ENCODE data around the gene ASPG. TPM values are rescaled to one million over a fixed set of nuclear protein-coding genes. Genes with fewer than 3 reads are reported as not detected.

Gene ASPG
- total and polyA plus RNA-seq, 4 experiments from 2014 or later: not detected

DNA sequence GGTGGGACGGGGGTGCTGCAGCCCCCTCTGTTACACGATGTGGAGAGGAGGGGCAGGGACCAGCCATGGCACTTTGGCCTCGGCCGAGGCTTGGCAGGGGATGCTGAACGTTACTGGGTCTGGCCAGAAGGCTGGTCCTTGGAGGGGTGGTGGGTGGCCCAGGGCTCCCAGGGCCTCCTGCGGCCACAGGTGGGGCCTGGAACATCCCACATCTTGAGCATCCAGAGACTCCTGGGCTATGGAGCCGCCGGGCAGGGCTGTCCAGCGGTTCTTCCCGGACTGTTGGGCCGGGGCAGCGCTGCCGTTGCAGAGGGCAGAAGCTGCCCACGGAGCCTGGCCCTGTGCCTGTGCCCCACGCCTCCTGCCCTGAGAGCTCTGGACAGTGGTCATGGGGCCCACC, 68.7 kb downstream of the ASPG start:
- Mint-ChIP-seq H3K27ac (no peak overlapping the region), H3K27me3 (no peaks in the 10 kb centered on the region), H3K4me3 (no peak overlapping the region), H3K9me3 (no peaks in the 10 kb centered on the region), H3K4me1 (peaks cover 0 to 1% (median 0%) of the 10 kb centered on the region in 4 donors), H3K36me3 (no peaks in the 10 kb centered on the region)
- no peak for DNase-seq
- POLR2A ChIA-PET (ENCODE audit: partially characterized antibody): no interaction called here
- CTCF ChIA-PET (ENCODE audit: partially characterized antibody): no interaction called here
- intact Hi-C loops (cut with micrococcal nuclease): no loop called here
- Histone ChIP-seq H3K9me3 (ENCODE audit: control insufficient read depth in 1 of 2, low read length in 2 of 2) (no peaks in the 10 kb centered on the region), H3K27ac (ENCODE audit: low read depth, low read length) (no peak overlapping the region), H3K4me3 (ENCODE audit: low read length in 2 of 2) (no peak overlapping the region), H3K36me3 (ENCODE audit: insufficient read depth, low read length) (no peaks in the 10 kb centered on the region), H3K4me1 (ENCODE audit: insufficient read depth, low read length) (no peaks in the 10 kb centered on the region), H3K27me3 (ENCODE audit: insufficient read depth, low read length) (no peaks in the 10 kb centered on the region)

DNA sequence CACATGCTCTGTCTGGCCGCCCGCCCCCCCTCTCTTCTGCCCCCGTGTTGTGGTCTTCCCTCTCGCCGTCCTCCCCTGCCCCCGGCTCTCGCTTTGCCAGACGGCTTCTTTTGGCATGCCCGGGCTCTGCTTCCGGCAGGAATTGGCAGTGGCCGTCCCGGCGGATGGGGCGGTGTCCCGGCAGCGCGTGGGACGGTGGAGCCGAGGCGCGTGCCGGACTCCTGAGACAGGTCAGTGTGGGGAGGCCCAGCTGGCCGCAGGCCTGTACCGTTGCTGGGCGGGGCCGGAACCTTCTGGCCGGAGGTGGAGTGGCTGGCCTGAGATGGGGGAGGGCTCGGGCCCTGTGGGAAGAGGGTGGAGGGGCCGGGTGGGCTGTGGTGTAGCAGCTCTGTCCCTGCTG, 70.0 kb downstream of the ASPG start:
- POLR2A ChIA-PET (ENCODE audit: partially characterized antibody): no interaction called here
- intact Hi-C loops (cut with micrococcal nuclease): no loop called here
- CTCF ChIA-PET (ENCODE audit: partially characterized antibody): interaction anchor here (1.1 kb wide), 1 partner anchor 408 kb away, joined by 3 read pairs; no protein-coding TSS in a partner anchor
- peaks cover 0 to 1% (median 0%) of the 10 kb centered on the region in 4 donors for H3K4me1 Mint-ChIP-seq
- H3K9me3 Mint-ChIP-seq: no peaks in the 10 kb centered on the region
- Histone ChIP-seq H3K9me3 (ENCODE audit: control insufficient read depth in 1 of 2, low read length in 2 of 2) (no peaks in the 10 kb centered on the region), H3K27me3 (ENCODE audit: insufficient read depth, low read length) (no peaks in the 10 kb centered on the region), H3K4me3 (ENCODE audit: low read length in 2 of 2) (no peak overlapping the region), H3K36me3 (ENCODE audit: insufficient read depth, low read length) (no peaks in the 10 kb centered on the region), H3K27ac (ENCODE audit: low read depth, low read length) (no peak overlapping the region), H3K4me1 (ENCODE audit: insufficient read depth, low read length) (no peaks in the 10 kb centered on the region)
- no peak overlapping the region for H3K4me3 Mint-ChIP-seq
- H3K36me3 Mint-ChIP-seq: no peaks in the 10 kb centered on the region
- H3K27ac Mint-ChIP-seq: no peak overlapping the region
- no peak for DNase-seq
- no peaks in the 10 kb centered on the region for H3K27me3 Mint-ChIP-seq

DNA sequence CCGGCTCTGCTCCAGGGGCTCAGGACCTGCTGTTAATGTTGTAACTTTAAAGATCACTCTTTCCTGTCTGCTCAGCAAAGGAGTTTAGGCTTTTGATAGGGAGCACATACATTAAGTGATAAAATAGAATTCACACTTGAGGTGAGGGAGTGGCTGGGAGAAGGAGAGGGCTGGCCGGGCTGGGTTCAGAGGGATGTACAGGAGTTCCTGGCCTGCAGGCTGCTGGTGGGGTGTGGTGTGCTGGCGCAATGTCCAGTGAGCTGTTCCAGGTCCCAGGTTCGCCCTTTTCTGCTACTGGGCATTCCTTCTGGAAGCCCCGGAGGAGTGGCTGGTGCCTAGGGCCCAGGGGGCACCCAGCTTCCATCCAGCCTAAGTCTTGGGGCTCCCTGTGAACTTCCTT, 70.6 kb downstream of the ASPG start:
- H3K27ac ChIP-seq (ENCODE audit: low read depth, low read length): no peak overlapping the region
- H3K4me1 ChIP-seq (ENCODE audit: insufficient read depth, low read length): no peaks in the 10 kb centered on the region
- DNase-seq: no peak
- CTCF ChIA-PET (ENCODE audit: partially characterized antibody): no interaction called here
- H3K9me3 ChIP-seq (ENCODE audit: control insufficient read depth in 1 of 2, low read length in 2 of 2): no peaks in the 10 kb centered on the region
- H3K27me3 Mint-ChIP-seq: no peaks in the 10 kb centered on the region
- H3K4me1 Mint-ChIP-seq: peaks cover 0 to 1% (median 0%) of the 10 kb centered on the region in 4 donors
- H3K36me3 Mint-ChIP-seq: no peaks in the 10 kb centered on the region
- no peaks in the 10 kb centered on the region for H3K36me3 ChIP-seq (ENCODE audit: insufficient read depth, low read length)
- POLR2A ChIA-PET (ENCODE audit: partially characterized antibody): no interaction called here
- no peak overlapping the region for H3K4me3 Mint-ChIP-seq
- no peak overlapping the region for H3K4me3 ChIP-seq (ENCODE audit: low read length in 2 of 2)
- H3K27ac Mint-ChIP-seq: no peak overlapping the region
- H3K9me3 Mint-ChIP-seq: no peaks in the 10 kb centered on the region
- intact Hi-C loops (cut with micrococcal nuclease): no loop called here
- no peaks in the 10 kb centered on the region for H3K27me3 ChIP-seq (ENCODE audit: insufficient read depth, low read length)

DNA sequence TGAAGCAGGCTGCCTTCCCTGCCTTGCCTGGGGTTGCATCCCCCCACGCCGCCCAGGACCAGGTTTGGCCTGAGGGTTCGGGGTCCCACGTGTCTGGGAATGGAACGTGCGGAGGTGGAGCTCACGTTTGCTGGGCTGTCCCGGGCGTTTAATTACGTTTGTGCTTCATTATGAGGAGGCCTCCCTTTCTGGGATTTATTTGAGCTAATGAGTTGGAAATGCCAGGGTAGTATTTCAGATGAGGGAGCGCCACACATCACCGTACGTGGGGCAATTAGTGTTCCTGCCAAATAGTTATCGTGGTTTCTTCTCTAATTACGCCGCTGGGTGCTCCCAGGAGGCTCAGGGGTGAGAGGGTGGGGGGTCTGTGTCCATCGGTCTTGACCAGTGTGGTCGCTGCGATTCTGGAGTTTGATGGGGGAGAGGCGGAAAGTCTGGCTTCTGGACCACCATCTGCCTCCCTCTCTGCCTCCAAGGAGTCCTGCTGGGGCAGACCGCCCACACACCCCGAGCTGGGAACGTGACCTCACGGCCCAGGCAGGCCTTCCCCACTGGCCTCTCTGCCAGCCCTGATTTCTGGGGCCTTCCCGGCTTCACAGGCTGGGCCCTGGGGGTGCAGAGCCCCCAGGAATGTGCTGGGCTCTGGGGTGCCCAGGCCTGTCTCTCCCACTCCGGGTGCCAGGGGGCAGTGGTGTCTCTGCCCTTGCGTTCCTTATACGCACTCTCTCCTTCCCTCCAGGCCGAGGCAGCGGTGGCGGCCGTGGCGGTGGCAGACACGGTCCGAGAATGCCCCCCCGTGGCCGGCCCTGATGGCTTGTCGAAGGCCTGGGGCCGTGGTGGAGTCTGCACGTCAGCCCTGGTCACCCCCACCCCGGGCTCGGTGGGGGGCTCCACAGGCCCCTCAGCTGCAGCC, 71.8 kb downstream of the ASPG start:
- CTCF ChIA-PET (ENCODE audit: partially characterized antibody): no interaction called here
- H3K4me3 ChIP-seq (ENCODE audit: low read length in 2 of 2): no peak overlapping the region
- H3K27ac Mint-ChIP-seq: no peak overlapping the region

DNA sequence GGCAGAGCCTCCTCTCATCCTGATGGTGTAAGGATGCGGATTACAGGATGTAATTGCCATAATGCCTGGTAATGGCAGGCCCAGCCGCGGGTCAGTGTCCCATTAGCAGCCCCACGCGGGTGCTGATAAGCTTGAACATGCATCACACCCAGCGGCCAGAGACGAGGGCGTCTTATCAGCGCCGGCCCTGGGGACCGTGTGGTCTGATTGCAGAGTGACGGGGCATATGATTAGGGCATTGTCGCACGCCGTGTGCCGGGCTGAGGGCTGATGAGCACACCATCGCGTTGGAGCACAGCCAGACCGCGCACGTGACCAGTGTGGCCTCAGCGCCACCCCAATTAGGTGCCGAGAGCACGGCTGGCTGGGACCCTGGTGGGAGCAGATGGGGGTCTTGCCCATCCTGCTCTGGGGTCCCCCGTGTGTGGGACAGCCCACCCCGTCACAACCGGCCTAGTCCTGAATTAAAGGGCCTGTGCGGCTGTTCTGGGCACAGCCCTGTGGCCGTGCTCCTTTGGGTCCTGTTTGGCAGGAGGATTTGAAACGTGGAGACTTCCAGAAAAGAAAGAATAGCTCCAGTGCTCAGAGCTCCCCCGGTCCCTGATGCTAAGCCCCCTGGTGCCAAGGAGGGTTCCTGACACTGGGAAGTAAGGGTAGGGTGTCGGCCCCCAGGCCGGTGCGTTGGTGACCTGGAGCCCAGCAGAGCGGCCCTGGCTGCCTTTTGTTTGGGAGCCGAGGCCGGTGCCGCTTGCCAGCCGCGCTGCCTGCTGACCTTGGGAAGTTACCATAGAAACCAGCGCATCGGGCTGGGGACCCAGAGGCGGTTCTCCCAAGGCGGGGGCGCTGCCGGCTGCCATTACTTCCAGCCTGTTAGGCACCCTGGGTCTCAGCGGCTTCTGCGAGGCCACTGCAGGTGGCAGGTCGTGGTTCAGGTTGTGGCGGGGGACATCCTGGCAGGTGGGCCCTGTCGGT, 73.6 kb downstream of the ASPG start:
- no peak overlapping the region for H3K27ac Mint-ChIP-seq
- no peak for DNase-seq
- Histone ChIP-seq H3K36me3 (ENCODE audit: insufficient read depth, low read length) (no peaks in the 10 kb centered on the region), H3K27ac (ENCODE audit: low read depth, low read length) (no peak overlapping the region), H3K4me3 (ENCODE audit: low read length in 2 of 2) (no peak overlapping the region), H3K9me3 (ENCODE audit: control insufficient read depth in 1 of 2, low read length in 2 of 2) (no peaks in the 10 kb centered on the region), H3K27me3 (ENCODE audit: insufficient read depth, low read length) (no peaks in the 10 kb centered on the region), H3K4me1 (ENCODE audit: insufficient read depth, low read length) (no peaks in the 10 kb centered on the region)
- H3K4me1 Mint-ChIP-seq: no peaks in the 10 kb centered on the region
- no peaks in the 10 kb centered on the region for H3K36me3 Mint-ChIP-seq
- ChIA-PET POLR2A (ENCODE audit: partially characterized antibody) (no interaction called here), CTCF (ENCODE audit: partially characterized antibody) (no interaction called here)
- H3K27me3 Mint-ChIP-seq: no peaks in the 10 kb centered on the region
- intact Hi-C loops (cut with micrococcal nuclease): no loop called here
- no peaks in the 10 kb centered on the region for H3K9me3 Mint-ChIP-seq
- H3K4me3 Mint-ChIP-seq: no peak overlapping the region

More for the DNA sequence above, 71.8 kb downstream of the ASPG start:
- intact Hi-C loops (cut with micrococcal nuclease): no loop called here
- Mint-ChIP-seq H3K4me1 (peaks cover 0 to 1% (median 0%) of the 10 kb centered on the region in 4 donors), H3K36me3 (no peaks in the 10 kb centered on the region), H3K27me3 (no peaks in the 10 kb centered on the region), H3K4me3 (no peak overlapping the region), H3K9me3 (no peaks in the 10 kb centered on the region)
- Histone ChIP-seq H3K36me3 (ENCODE audit: insufficient read depth, low read length) (no peaks in the 10 kb centered on the region), H3K9me3 (ENCODE audit: control insufficient read depth in 1 of 2, low read length in 2 of 2) (no peaks in the 10 kb centered on the region), H3K27me3 (ENCODE audit: insufficient read depth, low read length) (no peaks in the 10 kb centered on the region), H3K27ac (ENCODE audit: low read depth, low read length) (no peak overlapping the region), H3K4me1 (ENCODE audit: insufficient read depth, low read length) (no peaks in the 10 kb centered on the region)
- POLR2A ChIA-PET (ENCODE audit: partially characterized antibody): no interaction called here
- no peak for DNase-seq

DNA sequence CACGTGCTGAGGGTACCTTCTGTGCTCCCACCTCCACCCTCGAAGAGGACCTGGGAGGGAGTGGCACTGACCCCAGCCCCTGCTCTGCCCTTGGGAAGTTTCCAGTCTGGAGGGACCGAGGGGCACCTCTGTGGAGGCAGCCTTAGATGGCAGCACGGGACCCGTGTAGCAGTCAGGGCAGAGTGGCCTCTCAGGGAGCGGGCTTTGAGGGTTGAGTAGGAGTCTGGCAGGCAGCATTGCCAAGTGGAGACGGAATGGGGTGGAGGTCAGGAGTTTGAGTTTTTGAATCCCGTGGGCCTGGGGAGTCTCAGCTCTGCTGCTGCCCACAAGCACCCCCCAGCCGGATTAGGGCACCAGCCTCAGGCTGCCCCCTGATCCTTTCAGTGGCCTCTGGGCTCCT, 74.5 kb downstream of the ASPG start:
- POLR2A ChIA-PET (ENCODE audit: partially characterized antibody): no interaction called here
- CTCF ChIA-PET (ENCODE audit: partially characterized antibody): no interaction called here
- intact Hi-C loops (cut with micrococcal nuclease): no loop called here
- H3K27me3 Mint-ChIP-seq: no peaks in the 10 kb centered on the region
- no peak overlapping the region for H3K4me3 Mint-ChIP-seq
- H3K36me3 ChIP-seq (ENCODE audit: insufficient read depth, low read length): no peaks in the 10 kb centered on the region
- H3K4me1 ChIP-seq (ENCODE audit: insufficient read depth, low read length): no peaks in the 10 kb centered on the region
- no peaks in the 10 kb centered on the region for H3K27me3 ChIP-seq (ENCODE audit: insufficient read depth, low read length)
- H3K27ac ChIP-seq (ENCODE audit: low read depth, low read length): no peak overlapping the region
- no peaks in the 10 kb centered on the region for H3K9me3 ChIP-seq (ENCODE audit: control insufficient read depth in 1 of 2, low read length in 2 of 2)
- DNase-seq: no peak
- H3K36me3 Mint-ChIP-seq: no peaks in the 10 kb centered on the region
- no peaks in the 10 kb centered on the region for H3K4me1 Mint-ChIP-seq
- no peak overlapping the region for H3K4me3 ChIP-seq (ENCODE audit: low read length in 2 of 2)
- H3K9me3 Mint-ChIP-seq: no peaks in the 10 kb centered on the region
- H3K27ac Mint-ChIP-seq: no peak overlapping the region

DNA sequence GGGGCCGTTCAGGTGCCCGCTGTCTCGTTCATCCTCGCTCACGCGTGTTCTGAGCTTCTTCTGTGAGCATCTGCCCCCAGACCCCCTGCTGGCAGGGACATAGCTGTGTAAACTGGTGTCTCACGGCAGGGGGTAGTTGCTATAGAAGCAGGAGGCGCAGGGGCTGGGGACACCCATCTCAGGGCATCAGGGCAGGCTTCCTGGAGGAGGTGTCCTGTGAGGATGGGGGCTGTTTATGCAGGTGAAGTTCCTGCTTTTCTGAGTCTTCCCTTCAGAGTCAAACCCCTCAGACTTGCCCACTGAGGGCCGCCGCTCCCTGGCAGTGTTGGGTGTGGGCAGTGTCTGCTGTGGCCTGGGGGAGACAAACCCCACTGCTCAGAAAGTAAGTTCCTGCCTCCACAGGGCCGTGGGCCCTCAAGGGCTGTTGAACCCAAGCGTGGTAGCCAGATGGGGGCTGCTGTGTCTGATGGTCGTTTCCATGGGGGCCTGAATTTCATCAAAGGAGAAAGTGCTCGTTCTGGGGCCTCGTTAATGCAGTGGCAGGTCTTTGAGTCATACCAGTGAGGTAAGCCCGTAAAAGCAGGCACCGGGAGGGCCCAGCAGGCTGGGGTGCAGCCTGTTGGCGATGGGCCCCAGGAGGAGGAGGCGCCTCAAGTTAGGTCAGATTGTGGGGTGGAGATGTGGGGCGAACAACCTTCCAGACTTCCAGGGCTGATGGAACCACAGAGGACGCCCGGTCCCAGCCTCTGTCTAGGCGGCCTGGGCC, 76.3 kb downstream of the ASPG start:
- ChIA-PET POLR2A (ENCODE audit: partially characterized antibody) (no interaction called here), CTCF (ENCODE audit: partially characterized antibody) (no interaction called here)
- Mint-ChIP-seq H3K4me1 (no peaks in the 10 kb centered on the region), H3K27me3 (no peaks in the 10 kb centered on the region), H3K27ac (no peak overlapping the region), H3K36me3 (no peaks in the 10 kb centered on the region), H3K4me3 (no peak overlapping the region), H3K9me3 (no peaks in the 10 kb centered on the region)
- H3K4me1 ChIP-seq (ENCODE audit: insufficient read depth, low read length): no peaks in the 10 kb centered on the region
- H3K36me3 ChIP-seq (ENCODE audit: insufficient read depth, low read length): no peaks in the 10 kb centered on the region
- intact Hi-C loops (cut with micrococcal nuclease): no loop called here
- H3K9me3 ChIP-seq (ENCODE audit: control insufficient read depth in 1 of 2, low read length in 2 of 2): no peaks in the 10 kb centered on the region
- H3K4me3 ChIP-seq (ENCODE audit: low read length in 2 of 2): no peak overlapping the region
- DNase-seq: no peak
- H3K27me3 ChIP-seq (ENCODE audit: insufficient read depth, low read length): no peaks in the 10 kb centered on the region
- no peak overlapping the region for H3K27ac ChIP-seq (ENCODE audit: low read depth, low read length)
